ENCODE results near the gene SLC22A15. TPM values are rescaled to one million over a fixed set of nuclear protein-coding genes. Genes with fewer than 3 reads are reported as not detected.

The SLC22A15 gene
- total and polyA plus RNA-seq, 12 donors: 0.97 to 13.1 (median 7.7) TPM

GRCh38 chr1:115980998-115981993 is 5.0 kb downstream of the SLC22A15 start:
- Histone ChIP-seq H3K27me3 (peaks cover 0 to 4% (median 0%) of the 10 kb centered on the region in 7 donors), H3K4me3 (no peak overlapping the region), H3K9me3 (no peaks in the 10 kb centered on the region), H3K36me3 (peaks cover 0 to 7% (median 0%) of the 10 kb centered on the region in 9 donors), H3K4me1 (peaks cover 0 to 51% (median 17%) of the 10 kb centered on the region in 9 donors), H3K27ac (peak overlapping the region in 1 of 10 donors; percentile 9)
- intact Hi-C loops (cut with DNase I): loop anchor here in 2 of 10 donors (2.0 to 5.0 kb wide), 2 partner anchors 174 kb away; no protein-coding TSS in a partner anchor
- TF ChIP-seq, protein P1, sequence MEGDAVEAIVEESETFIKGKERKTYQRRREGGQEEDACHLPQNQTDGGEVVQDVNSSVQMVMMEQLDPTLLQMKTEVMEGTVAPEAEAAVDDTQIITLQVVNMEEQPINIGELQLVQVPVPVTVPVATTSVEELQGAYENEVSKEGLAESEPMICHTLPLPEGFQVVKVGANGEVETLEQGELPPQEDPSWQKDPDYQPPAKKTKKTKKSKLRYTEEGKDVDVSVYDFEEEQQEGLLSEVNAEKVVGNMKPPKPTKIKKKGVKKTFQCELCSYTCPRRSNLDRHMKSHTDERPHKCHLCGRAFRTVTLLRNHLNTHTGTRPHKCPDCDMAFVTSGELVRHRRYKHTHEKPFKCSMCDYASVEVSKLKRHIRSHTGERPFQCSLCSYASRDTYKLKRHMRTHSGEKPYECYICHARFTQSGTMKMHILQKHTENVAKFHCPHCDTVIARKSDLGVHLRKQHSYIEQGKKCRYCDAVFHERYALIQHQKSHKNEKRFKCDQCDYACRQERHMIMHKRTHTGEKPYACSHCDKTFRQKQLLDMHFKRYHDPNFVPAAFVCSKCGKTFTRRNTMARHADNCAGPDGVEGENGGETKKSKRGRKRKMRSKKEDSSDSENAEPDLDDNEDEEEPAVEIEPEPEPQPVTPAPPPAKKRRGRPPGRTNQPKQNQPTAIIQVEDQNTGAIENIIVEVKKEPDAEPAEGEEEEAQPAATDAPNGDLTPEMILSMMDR (IDR thresholded peaks at IDR 0.05): peak in 7 of 9 donors; percentile 40 to 66 (median 51)
- ATAC-seq: peak in 3 of 8 donors; percentile 19 to 40 (median 23)
- WGBS, 2 donors: 33 to 38% methylated on average over 3 of the region's 3 CpGs
- DNase-seq: peak in 1 of 2 donors; percentile 9

DNA sequence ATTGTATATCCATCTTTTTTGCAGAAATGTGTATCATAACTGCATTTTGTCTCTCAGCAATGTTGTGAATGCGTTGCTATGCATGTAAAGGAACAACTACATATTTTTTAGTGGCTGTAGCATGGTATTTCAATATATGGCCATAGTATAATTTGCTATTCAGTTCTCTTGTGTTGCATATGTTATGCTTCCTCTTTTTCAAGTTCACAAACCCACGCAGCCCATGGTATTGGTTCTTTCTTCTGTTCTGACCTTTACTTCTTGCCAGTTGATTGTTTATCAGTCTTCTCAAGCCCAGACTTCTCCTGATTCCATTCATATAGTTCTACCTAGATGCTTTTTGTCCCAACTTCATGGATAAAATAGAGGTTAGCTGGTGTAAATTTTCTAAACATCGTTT is 6.1 kb downstream of the SLC22A15 start:
- ATAC-seq: no peak
- intact Hi-C loops (cut with DNase I): loop anchor here in 1 of 10 donors (5.0 kb wide), 1 partner anchor 175 kb away; no protein-coding TSS in a partner anchor

GRCh38 chr1:115983584-115983983 is 7.3 kb downstream of the SLC22A15 start:
- DNase-seq (no peak), ATAC-seq (no peak)
- Histone ChIP-seq H3K9me3 (no peaks in the 10 kb centered on the region), H3K4me3 (no peak overlapping the region), H3K4me1 (peaks cover 0 to 34% (median 15%) of the 10 kb centered on the region in 9 donors), H3K27me3 (no peaks in the 10 kb centered on the region), H3K27ac (no peak overlapping the region), H3K36me3 (peaks cover 0 to 7% (median 0%) of the 10 kb centered on the region in 9 donors)
- intact Hi-C loops (cut with DNase I): loop anchor here in 1 of 10 donors (5.0 kb wide), 1 partner anchor 176 kb away; no protein-coding TSS in a partner anchor
- WGBS, 2 donors: 79 to 88% methylated on average over 3 of the region's 3 CpGs
- TF ChIP-seq, protein P1 (IDR thresholded peaks at IDR 0.05): no peak

More for the DNA sequence above, 6.1 kb downstream of the SLC22A15 start:
- 64 to 79% methylated on average over 3 of the region's 3 CpGs for WGBS, 2 donors
- Histone ChIP-seq H3K4me1 (peaks cover 0 to 46% (median 15%) of the 10 kb centered on the region in 9 donors), H3K36me3 (peaks cover 0 to 7% (median 0%) of the 10 kb centered on the region in 9 donors), H3K27ac (no peak overlapping the region), H3K9me3 (no peaks in the 10 kb centered on the region), H3K4me3 (no peak overlapping the region), H3K27me3 (no peaks in the 10 kb centered on the region)
- TF ChIP-seq, protein P1 (IDR thresholded peaks at IDR 0.05): no peak
- DNase-seq: no peak

DNA sequence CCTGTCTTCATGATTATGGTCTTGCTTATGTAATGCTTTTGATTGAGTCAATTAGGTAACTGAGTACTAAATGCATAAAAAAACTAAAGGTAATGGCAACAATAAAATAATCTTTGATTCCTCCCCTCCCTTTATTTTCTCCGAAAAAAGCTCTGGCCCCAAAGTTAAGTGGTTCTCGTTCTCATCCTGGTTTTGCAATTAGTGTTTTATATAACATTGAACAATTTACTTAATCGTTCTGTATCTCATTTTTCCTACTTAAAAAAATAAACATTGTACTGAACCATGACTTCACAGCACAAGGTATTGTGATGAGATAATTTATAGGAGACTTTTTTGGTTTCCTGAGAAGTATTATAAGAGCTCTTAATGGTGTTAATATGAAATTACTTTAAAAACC is 11.3 kb downstream of the SLC22A15 start:
- Histone ChIP-seq H3K36me3 (peaks cover 0 to 8% (median 0%) of the 10 kb centered on the region in 9 donors), H3K9me3 (no peaks in the 10 kb centered on the region), H3K4me3 (no peak overlapping the region), H3K27me3 (no peaks in the 10 kb centered on the region), H3K27ac (no peak overlapping the region), H3K4me1 (peaks cover 0 to 5% (median 0%) of the 10 kb centered on the region in 9 donors)
- WGBS, 2 donors: 76 to 82% methylated on average over 3 of the region's 3 CpGs
- TF ChIP-seq, protein P1 (IDR thresholded peaks at IDR 0.05): no peak
- DNase-seq: no peak
- ATAC-seq: no peak
- intact Hi-C loops (cut with DNase I): no loop called here
